HG03175 (cell line): ENCODE measurements around the gene MGAT4A.

Experiments used
- ATAC-seq: cut with Tn5 transposase; IDR thresholded peaks from one replicate; pipeline ENCODE4 v1.9.1; 2021; ENCODE audit warnings: mild to moderate bottlenecking, moderate library complexity; ENCODE audit not compliant: unreplicated experiment

Gene MGAT4A

GRCh38 chr2:98731041-98731893 lies at the start of gene MGAT4A:
TSS of gene MGAT4A (minus strand) at chr2:98731132. CDS start at chr2:98726332, 4,800 bp downstream.
- ATAC-seq = peak; percentile 84

- no peak for ATAC-seq
Measured at GRCh38 chr2:98778741-98779483, 48.0 kb upstream of the MGAT4A start.

GRCh38 chr2:98778151-98778550 lies 47.2 kb upstream of the MGAT4A start:
- no peak for ATAC-seq

GRCh38 chr2:98777710-98778109 lies 46.8 kb upstream of the MGAT4A start:
- ATAC-seq = no peak

GRCh38 chr2:98777076-98777475 lies 46.1 kb upstream of the MGAT4A start:
- no peak for ATAC-seq

- no peak for ATAC-seq
Measured at GRCh38 chr2:98776136-98776535, 45.2 kb upstream of the MGAT4A start.

- ATAC-seq = no peak
Measured at GRCh38 chr2:98775146-98775986, 44.4 kb upstream of the MGAT4A start.

- no peak for ATAC-seq
Measured at GRCh38 chr2:98773907-98774306, 43.0 kb upstream of the MGAT4A start.

GRCh38 chr2:98773169-98773568 lies 42.2 kb upstream of the MGAT4A start:
- ATAC-seq = no peak

GRCh38 chr2:98772536-98772935 lies 41.6 kb upstream of the MGAT4A start:
- ATAC-seq = no peak

- ATAC-seq = peak; percentile 54
Measured at GRCh38 chr2:98771721-98772524, 41.0 kb upstream of the MGAT4A start.

- ATAC-seq = no peak
Measured at GRCh38 chr2:98771264-98771663, 40.3 kb upstream of the MGAT4A start.

- no peak for ATAC-seq
Measured at GRCh38 chr2:98769784-98770183, 38.9 kb upstream of the MGAT4A start.

- ATAC-seq = no peak
Measured at GRCh38 chr2:98769114-98769476, 38.2 kb upstream of the MGAT4A start.

- no peak for ATAC-seq
Measured at GRCh38 chr2:98768384-98769113, 37.6 kb upstream of the MGAT4A start.

GRCh38 chr2:98764499-98764898 lies 33.6 kb upstream of the MGAT4A start:
- ATAC-seq = no peak

GRCh38 chr2:98763209-98763951 lies 32.4 kb upstream of the MGAT4A start:
- no peak for ATAC-seq

GRCh38 chr2:98761909-98762308 lies 31.0 kb upstream of the MGAT4A start:
- no peak for ATAC-seq

- no peak for ATAC-seq
Measured at GRCh38 chr2:98761267-98761781, 30.4 kb upstream of the MGAT4A start.
